ENCODE data around the gene THRA.

The THRA gene

DNA sequence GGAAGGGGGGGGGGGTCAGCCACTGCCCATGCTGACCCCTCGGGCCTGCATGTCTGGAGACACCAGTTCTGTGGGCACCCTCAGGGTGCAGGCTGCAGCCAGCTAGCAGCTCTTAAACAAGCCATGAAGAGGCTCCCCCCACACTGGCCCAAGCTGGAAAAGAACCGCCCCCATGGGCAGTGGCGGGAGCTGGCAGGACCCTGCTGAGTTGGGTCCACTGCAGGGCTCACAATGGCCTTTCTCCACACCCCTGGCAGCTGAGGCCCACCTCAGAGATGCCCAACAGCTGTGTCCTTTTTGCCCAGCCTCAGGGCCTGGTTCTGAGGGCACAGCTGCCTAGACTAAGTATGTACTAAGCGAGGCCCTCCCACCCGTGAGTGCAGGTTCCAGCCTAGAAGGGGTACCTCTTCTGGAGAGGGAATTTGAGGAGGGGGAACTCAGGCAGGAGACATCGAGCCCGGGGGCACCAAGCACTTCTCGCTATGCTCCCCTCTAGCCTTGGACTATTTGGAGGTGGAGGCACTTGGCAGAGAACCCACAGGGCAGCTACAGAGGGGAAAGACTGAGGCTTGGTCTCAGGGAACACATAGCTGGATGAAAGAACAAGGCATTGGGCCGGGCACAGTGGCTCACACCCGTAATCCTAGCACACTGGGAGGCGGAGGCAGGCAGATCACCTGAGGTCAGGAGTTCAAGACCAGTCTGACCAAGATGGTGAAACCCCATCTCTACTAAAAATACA is 3.2 kb downstream of the THRA start:
- no peak for DNase-seq

DNA sequence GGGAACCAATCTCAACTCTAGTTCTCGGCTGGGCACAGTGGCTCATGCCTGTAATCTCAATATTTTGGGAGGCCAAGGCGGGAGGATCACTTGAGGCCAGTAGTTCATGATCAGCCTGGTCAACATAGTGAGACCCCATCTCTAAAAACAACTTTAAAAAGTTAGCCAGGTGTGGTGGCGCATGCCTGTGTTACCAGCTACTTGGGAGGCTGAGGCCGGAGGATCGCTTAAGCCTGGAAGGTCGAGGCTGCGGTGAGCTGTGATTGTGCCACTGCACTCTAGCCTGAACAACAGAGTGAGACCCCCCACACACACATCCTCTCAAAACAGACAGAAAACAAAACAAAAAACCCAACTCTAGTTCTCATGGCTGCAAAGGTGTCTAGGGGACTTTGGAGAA is 4.9 kb downstream of the THRA start:
- DNase-seq = no peak

DNA sequence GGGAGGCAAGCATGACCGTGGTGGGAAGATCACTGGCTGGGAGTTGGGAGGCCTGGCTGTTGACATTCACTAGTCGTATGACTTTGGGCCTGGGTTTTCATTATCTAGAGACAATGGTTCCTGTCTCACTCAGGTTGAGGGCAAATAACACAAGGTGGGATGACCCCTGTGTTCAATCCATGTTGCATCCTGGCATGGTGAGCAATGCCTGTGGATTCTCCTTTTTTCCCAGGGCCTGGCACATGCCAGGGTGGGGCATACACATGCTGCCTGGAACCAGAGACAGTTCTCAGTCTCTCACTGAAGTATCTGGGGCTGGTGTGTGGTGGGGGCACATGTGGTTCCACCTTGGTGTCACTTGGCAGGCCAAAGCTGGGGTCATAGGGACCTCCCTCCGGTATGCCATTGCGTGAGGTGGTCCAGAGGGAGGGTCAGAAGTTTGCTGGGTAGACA is 5.4 kb downstream of the THRA start:
- no peak for DNase-seq

DNA sequence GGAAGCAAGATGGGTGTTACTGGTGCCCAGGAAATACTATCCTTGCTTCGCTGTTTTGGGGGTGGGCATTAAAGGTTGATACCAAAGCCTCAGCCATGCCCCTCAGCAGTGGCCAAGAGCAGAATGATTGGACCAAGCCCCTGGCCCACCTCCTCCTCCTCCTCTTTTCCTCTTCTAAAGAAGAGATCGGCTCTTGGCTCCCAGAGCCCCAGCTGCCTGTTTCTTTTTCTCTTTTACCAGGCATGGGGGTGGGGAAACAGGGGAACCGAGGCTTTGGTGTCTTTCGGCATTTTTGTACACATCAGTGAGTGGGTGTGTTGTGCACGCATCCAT is 5.8 kb downstream of the THRA start:
- no peak for DNase-seq

DNA sequence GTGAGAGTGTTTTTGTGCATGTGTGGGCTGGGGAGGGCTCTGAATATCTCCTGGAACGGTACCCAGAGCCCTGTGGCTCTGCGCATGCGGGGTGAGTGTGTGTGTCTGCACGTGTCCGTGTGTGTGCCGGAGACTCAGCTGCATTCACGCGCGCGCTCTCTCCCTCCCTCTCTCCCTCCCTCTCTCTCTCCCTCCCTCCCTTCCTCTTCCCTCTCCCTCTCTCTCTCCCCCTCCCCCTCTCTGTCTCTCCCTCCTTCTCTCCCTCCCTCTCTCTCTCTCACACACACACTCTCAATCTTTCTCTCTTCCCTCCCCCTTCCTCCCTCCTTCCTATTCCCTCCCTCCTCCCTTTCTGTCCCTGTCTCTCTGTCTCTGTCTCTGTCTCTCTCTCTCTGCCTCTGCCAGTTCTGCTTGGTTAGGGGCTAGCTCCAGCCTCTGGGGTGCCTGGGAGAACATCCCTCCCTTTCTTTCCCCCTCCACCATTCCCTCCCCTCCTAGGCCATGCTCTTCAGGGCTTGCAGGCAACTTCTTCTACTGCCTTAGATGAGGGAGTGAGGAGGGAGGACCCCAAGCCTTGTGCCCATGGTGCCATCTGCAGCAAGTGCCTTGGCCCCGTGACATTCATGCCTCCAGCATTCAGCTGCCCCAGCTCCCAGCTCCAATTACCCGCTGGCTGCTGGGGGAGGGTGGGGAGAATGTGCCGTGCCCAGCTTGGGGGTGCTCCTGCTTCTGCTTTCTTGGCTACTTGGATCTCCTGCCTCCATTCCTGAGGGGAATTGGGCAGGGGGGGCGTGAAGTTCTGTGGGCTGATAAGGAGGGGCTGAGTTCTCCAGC is 6.4 kb downstream of the THRA start:
- DNase-seq = peak; percentile 60

DNA sequence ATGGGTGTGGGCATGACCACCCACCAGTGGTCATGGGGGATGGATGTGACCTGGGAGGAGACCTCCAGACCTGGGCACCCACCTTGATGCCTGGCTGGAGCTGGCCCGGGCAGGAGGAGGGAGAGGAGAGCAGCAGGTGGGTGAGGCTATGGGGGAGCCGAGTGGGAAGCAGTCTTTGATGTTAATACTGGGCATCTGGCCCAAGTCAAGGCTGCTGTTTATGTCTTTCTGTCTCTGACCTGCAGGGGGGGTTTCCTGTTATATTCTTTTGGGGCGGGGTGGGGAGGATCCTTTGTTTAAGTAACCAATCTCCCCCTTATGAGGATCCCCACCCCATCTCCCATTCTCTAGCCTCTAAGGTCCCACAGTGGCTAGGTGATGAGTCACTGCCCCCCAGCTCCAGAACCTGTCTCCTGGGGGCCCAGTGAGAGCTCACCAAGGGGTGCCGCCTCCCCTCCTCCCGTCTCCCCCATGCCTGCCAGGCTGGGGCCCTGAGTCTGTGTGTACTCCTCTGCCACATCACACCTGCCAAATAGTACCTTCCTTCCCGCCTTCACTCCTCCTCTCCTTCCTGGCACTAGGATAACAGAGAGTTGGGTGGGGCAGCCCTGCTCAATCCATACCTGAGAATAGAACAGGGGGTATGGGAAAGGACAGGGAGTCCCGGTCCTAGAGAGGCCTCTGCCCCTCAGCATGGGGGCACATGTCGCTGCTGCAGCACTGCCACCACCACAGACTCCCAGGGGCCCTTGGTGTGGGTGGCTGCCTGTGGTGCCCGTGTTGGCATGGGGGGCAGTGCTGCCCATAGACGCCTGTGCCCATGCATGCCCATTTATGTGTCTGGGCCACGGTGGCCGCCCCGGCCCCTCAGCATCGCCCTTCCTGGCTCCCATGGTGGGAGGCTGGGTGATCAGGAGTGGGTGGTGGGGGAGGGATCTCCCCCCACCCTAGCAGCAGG is 7.3 kb downstream of the THRA start:
- DNase-seq = peak; percentile 28

DNA sequence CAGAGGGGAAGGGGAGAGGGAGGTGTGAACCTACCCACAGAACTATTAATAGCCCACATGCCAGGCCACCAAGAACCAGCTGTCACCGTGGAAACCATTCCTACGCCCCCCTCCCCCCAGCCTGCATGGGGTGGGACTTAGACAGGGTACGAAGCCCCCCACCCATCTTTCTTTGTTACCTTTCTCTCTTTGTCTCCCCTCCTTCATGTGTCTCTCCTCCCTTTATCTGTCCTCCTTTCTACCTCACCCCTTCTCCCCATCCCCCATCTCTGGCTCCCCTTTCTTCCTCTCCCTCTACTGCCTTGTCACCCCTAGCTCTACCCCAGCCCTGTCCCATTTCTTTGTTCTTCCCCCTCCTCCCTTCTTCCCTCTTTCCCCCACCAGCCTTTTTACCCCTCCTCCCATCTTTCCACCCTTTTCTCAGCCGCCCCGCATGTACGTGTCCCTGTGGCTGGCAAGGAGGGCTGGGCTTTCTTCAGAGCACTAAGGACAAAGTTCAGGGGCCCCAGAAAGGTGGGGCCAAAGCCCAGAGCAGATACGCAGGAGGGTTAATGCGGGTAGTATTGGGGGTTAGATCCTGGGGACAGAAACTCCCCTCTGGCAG is 8.0 kb downstream of the THRA start:
- DNase-seq = no peak

DNA sequence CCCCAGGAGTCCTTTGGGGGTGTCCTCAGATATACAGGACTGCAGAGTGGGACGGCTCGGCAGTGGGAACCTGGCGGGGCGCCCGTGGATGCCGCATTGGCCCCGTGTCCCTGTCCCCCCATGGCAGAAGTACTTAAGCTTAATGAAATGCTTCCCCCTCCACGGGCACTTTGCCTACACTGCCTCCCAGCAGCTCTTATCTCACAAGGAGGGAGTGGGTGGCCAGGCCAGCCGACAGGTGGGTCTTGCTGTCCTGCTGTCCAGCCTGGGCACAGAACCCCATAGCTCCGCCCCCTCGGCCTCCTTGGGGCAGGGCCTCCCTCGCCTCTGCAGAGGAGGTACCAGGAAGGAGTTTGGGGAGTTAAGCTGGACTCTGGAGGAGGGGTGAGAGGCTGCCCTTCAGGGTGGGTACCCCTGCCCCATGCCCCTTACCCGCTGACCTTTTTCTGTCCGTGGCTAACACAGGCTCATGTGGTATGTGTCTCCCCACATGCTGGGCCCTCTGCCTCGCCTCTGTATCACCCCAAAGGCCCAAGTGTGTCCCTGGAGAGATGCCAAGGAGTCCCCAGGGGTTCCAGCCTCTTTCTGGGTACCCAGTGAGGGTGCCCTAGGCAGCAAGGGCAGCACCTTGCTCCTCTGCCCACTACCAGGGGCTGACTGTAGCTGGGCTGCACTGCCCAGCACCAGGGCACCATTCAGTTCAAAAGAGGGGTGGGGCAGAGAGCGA is 8.7 kb downstream of the THRA start:
- DNase-seq = no peak

DNA sequence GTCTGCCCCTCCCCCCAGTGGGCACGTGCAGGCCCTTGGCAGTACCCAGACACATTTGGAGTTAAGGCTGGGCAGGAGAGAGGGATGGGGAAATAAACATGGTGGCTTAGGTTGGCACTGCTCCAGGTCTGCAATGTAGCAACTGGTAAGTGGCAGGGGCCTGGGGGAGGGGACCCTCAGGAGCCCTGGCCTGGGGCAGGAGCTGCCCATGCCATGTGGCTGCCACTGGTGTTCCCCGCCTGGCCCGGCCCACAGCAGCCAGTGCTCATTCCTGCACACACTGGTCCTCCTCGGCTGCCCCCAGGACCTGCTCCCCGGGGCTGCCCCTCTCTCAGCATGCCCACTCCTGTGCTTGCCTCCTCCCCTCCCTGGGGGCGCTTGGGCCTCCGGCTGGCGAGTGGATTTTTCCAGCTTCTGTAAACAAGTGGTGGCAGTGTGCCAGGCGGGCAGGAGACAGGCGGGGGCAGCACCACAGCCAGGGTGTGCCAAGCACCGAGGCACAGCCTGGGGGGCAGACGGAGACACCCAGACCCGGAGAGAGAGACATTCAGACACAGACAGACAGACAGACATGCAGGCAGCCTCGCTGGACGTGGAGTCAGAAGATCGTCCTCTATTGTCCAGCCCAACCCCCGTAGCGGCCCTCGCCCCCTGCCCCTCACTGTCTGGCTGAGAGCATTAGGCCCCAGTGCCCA is 9.4 kb downstream of the THRA start:
- DNase-seq = peak; percentile 74

DNA sequence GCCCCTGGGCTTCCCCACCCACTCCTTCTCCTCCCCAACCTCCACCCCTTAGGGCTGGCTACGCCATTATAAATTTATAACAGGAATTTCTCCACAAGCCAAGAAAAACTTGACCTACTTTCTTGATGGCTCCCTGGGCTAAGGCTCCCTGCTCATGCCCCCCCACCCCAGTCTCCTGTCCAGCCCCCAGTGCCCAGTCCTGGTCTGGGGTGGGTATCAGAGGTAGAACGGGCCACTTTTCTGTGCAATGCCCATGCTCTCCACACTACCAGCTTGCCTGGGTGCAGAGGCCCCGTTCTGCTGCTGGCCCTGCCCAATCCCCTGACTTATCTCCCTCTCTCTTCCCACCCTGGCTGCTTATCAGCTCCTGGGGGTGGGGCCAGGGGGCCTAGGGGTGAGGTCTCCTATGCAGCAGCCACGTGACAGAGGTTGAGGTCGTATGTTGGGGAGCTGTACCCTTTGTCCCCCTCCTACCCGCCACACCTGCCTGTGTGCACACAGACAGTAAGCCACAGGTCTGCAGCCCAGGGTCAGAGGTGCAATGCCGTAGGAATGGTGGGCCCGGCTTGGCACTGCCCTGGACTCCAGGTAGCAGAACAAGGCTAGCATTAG is 10.1 kb downstream of the THRA start:
- no peak for DNase-seq

DNA sequence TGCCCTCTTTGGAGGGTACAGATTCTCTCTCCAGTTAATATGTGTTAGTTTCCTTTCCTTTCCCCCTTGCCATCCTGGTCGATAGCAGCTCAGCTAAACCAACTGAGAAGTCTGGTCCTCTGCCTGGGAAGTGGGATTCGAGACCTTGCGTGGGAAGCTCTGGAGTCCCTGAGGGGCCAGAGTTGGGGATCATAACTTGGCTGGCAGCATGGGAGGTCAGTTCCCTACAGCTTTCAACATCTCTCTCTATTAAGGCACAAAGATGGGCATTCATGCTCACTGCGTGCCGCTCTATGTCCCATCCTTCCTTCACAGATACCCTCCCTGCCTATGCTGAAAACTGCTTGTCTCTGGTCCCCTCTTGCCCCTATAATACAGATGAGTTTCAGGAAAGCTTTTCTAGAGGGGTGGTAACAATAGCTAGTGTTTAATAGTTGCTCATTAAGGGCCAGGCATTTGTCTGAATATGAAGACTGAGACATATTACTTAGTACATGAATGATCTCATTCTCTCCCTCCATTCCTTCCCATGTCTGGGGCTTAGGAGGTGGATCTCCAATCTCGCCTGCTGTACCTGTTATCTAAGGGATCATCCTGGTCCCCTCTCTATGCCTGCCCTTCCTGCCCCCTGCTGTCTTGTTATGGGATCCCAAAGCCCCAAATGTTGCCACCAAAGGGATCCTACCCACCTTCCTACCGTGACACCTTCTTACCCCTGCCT is 10.8 kb downstream of the THRA start:
- no peak for DNase-seq

DNA sequence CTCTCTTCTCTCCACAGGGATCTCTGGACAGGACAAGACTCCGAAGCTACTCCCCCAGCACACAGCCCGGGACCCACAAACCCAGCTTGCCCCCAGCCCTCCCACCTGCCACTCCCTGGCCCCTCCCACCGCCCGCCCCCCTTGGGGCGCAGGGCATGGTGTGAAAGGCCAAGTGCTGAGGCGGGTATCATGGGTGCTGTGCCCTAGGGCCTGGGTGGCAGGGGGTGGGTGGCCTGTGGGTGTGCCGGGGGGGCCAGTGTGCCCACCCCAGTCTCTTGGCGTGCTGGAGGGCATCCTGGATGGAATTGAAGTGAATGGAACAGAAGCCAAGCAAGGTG is 11.4 kb downstream of the THRA start:
- no peak for DNase-seq

DNA sequence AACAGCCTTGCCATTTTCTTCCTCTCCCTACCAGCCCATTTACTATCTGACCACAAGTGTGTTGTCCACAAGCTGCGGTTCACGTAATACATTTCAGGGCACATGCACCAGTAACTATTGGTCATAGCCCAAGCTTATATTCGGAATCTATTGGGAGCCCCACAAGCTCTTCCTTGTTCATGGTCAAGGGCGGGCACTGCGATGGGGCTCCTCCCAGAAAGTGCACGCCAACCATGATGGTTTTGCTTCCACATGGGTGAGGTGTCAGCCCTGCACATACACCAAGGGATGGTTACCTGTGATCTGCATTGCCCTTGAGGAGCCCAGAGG is 12.1 kb downstream of the THRA start:
- DNase-seq = no peak

DNA sequence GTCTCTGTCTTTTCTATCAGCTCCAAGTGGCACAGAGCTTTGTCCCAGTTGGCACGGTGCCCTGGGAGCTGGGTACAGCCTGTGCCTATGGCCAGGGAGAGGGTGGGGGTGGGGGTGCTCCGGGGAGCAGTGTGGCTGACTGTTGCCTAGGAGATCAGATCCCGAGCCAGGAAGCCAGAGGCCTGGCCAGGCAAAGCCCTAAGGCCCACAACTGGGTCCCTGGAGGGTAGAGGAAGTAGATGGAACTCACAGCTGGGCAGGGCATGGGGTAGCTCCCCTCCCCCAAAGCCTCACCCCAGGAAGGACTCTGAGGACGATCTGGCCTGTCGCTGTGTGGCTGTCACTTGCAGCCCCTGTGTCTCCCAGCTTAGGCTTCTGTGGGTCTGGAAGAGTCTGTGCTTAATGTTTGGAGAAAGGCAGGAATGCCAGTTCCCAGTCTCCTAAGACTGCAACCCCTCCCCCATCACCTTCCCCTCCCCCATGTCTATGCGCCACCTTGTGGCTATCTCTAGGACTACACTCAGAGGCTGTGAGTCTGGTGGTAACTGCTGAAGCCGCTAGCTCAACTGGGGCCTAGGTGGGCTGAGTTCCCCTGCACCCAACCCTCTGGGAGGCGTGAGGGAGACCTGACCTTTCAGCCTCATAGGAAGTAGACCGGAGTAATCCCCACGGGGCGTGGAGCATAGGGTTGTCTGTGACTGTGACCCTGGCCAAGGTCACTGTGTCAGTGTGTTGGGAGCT is 12.6 kb downstream of the THRA start:
- no peak for DNase-seq

DNA sequence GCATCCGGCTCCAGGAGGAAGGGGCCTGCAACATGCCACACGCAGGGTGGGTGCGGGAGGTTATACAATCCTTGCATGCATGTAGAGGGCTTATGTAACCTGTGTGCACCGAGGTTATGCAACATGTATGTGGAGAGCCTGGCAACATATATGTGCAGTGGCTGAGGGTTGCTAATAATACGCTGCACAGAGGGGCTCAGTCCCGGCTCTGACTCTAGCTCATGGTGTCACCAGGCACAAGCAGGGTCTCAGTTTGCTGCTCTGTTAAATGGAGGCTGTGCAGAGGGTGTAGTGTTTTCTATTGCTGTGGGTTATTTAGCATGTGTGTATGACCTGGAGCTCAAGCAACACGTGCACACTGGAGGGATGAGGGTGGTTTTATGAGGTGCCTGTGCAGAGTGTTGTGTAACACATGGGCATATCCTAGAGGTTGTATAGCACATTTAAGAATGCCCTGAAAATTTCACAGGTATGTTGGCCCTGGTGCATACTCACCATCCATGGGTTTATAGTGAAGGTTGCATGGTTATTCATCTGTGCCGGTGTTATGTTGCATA is 13.3 kb downstream of the THRA start:
- DNase-seq = no peak

DNA sequence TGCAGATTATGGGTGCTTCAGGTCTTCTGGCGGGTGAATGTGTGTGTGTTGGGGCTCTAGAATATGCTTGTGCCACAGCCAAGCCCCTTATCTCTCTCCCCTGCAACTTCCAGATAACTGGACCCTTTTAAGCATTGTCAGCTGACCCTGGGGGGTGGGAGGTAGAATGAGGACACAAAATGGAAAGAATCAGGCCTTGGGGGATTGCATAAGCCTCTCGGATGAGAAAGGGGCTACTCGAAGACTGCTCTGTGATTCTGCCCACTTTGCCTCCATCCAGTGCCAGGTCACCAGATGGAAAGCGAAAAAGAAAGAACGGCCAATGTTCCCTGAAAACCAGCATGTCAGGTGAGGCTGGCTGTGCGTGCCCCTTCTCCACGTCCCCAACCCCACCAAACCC is 13.8 kb downstream of the THRA start:
- no peak for DNase-seq

DNA sequence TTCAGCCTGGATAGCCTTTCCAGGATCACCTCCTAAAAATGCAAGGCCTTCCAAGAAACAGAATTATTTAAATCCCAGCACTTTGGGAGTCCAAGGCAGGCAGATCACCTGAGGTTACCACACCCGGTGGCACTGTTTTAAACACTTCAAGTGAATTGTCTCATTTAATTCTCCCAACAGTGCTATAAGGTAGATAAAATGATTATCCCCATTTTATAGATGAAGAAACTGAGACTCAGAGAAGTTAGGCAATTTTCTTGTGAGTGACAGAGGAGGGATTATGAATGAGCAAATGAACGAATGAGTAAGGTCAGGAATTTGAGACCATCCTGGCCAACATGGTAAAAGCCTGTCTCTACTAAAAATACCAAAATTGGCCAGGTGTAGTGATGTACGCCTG is 16.8 kb downstream of the THRA start:
- DNase-seq = no peak

DNA sequence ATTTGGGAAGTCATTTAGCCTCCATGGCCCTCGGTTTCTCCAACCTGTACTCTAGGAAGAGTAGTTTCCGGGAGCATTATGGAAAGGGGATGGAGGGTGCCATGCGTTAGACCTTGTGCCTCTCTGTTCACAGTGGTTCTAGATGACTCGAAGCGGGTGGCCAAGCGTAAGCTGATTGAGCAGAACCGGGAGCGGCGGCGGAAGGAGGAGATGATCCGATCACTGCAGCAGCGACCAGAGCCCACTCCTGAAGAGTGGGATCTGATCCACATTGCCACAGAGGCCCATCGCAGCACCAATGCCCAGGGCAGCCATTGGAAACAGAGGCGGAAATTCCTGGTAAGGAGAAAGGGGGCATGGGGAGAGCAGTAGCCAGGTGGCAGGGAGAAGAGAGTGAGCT is 21.7 kb downstream of the THRA start:
- DNase-seq = no peak

DNA sequence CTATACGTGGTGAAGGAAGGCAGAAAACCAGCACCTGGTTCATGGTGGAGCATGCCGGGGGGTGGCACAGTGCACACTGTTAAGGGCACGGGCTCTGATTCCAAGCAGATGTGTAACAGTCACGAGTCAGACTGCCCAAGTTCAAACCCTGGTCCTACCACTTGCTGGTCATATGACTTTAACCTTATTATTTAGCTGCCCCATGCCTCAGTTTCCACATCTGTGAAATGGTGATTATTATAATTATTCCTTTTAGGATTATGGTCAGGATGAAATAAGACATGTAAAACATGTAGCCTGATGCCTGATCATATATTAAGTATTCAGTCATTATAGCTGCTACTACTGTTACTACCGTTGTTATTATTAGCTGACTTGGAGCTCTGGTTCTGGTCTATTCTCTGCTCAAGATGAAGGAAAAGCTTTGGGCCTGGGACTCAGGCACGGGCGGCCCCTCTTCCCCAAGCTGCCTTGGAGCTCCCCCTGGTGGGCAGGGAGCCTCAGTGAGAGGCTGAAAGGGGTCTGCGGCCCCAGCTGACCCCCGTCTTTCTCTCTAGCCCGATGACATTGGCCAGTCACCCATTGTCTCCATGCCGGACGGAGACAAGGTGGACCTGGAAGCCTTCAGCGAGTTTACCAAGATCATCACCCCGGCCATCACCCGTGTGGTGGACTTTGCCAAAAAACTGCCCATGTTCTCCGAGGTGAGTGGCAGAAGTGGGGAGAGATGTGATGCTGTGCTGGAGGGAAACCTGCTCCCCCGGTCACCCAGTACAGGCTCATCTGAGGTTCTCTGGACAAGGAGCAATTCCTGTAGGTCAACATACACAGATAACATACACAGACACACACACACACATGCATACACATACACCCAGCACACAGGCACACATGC is 23.6 kb downstream of the THRA start:
- DNase-seq = no peak
